Measurements from ENCODE around the gene LMBR1L. TPM values are rescaled to one million over a fixed set of nuclear protein-coding genes. Genes with fewer than 3 reads are reported as not detected.

The LMBR1L gene, protein sequence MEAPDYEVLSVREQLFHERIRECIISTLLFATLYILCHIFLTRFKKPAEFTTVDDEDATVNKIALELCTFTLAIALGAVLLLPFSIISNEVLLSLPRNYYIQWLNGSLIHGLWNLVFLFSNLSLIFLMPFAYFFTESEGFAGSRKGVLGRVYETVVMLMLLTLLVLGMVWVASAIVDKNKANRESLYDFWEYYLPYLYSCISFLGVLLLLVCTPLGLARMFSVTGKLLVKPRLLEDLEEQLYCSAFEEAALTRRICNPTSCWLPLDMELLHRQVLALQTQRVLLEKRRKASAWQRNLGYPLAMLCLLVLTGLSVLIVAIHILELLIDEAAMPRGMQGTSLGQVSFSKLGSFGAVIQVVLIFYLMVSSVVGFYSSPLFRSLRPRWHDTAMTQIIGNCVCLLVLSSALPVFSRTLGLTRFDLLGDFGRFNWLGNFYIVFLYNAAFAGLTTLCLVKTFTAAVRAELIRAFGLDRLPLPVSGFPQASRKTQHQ
- 10 to 100 TPM; 37.6 to 73.0 (median 58.3) TPM for total RNA-seq

- intact Hi-C loops (cut with DNase I; ENCODE audit: low total_unique reads): no loop called here
- no peaks in the 10 kb centered on the region for H3K9me3 ChIP-seq
- peak within 1 kb of the TSS; percentile 94 to 96 for H3K27ac ChIP-seq
- peak; percentile 95 to 98 for DNase-seq (ENCODE audit: low spot score in 2 of 2)
- H3K27me3 ChIP-seq: no peaks in the 10 kb centered on the region
- TF ChIP-seq POLR2AphosphoS5 (IDR thresholded peaks at IDR 0.05): peak; percentile 57 to 89 (median 68)
- peak; percentile 70 for TF ChIP-seq POLR2A (IDR thresholded peaks at IDR 0.05)
- TF ChIP-seq, protein P1, sequence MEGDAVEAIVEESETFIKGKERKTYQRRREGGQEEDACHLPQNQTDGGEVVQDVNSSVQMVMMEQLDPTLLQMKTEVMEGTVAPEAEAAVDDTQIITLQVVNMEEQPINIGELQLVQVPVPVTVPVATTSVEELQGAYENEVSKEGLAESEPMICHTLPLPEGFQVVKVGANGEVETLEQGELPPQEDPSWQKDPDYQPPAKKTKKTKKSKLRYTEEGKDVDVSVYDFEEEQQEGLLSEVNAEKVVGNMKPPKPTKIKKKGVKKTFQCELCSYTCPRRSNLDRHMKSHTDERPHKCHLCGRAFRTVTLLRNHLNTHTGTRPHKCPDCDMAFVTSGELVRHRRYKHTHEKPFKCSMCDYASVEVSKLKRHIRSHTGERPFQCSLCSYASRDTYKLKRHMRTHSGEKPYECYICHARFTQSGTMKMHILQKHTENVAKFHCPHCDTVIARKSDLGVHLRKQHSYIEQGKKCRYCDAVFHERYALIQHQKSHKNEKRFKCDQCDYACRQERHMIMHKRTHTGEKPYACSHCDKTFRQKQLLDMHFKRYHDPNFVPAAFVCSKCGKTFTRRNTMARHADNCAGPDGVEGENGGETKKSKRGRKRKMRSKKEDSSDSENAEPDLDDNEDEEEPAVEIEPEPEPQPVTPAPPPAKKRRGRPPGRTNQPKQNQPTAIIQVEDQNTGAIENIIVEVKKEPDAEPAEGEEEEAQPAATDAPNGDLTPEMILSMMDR (IDR thresholded peaks at IDR 0.05): peak; percentile 50 to 89 (median 59)
- peak within 1 kb of the TSS; percentile 78 to 97 (median 95) for H3K4me3 ChIP-seq
- H3K36me3 ChIP-seq: no peaks in the 10 kb centered on the region
- H3K4me1 ChIP-seq: peaks cover 0 to 17% of the 10 kb centered on the region in 2 donors
These were observed at the start of gene LMBR1L for GRCh38 chr12:49110464-49111155. Gene LMBR1L, minus strand, starts transcription at chr12:49110847. Its CDS starts 292 bp downstream, at chr12:49110555.

DNA sequence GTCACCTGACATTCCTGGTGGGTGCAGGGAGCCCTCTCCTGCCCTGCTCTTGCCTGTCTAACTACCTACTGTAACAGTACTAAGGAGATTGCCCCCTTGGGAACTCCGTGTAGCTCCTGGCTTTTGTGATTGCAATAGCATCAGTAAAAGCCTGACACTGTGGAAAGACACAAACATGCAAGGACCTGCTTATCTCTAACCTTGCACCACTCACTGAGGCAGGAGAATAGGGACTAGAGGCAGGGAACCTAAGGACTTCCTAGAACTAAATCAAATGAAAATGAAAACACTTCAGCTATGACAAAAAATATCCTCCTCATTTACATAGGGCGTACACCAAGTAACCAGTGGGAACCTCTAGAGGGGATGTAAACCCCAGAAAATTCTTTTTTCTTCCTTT is 49.8 kb upstream of the LMBR1L start:
- Histone ChIP-seq H3K4me3 (no peak overlapping the region), H3K27me3 (no peaks in the 10 kb centered on the region), H3K4me1 (no peaks in the 10 kb centered on the region), H3K9me3 (no peaks in the 10 kb centered on the region), H3K36me3 (no peaks in the 10 kb centered on the region), H3K27ac (no peak overlapping the region)
- TF ChIP-seq POLR2AphosphoS5 (IDR thresholded peaks at IDR 0.05) (no peak), POLR2A (IDR thresholded peaks at IDR 0.05) (no peak)
- TF ChIP-seq, protein P1 (IDR thresholded peaks at IDR 0.05): no peak
- intact Hi-C loops (cut with DNase I; ENCODE audit: low total_unique reads): no loop called here
- no peak for DNase-seq (ENCODE audit: low spot score in 2 of 2)

DNA sequence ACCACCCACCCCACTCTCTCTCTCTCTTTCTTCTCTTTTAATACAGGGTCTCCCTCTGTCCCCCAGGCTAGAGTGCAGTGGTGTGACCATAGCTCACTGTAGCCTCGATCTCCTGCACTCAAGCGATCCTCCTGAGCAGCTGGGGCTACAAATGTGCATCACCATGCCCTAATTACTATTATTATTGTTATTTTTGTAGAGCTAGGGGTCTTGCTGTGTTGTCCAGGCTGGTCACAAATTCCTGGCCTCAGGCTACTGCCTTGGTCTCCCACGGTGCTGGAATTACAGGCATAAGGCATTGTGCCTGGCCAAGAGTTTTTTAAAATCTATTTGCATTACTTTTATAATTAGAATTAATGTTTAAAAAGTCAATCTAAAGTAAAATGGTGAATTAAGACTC is 43.6 kb upstream of the LMBR1L start:
- H3K27ac ChIP-seq: no peak overlapping the region
- H3K4me3 ChIP-seq: no peak overlapping the region
- DNase-seq (ENCODE audit: low spot score in 2 of 2): no peak
- H3K36me3 ChIP-seq: no peaks in the 10 kb centered on the region
- TF ChIP-seq POLR2AphosphoS5 (IDR thresholded peaks at IDR 0.05): no peak
- TF ChIP-seq, protein P1 (IDR thresholded peaks at IDR 0.05): no peak
- TF ChIP-seq POLR2A (IDR thresholded peaks at IDR 0.05): no peak
- H3K9me3 ChIP-seq: no peaks in the 10 kb centered on the region
- no peaks in the 10 kb centered on the region for H3K27me3 ChIP-seq
- H3K4me1 ChIP-seq: no peaks in the 10 kb centered on the region
- intact Hi-C loops (cut with DNase I; ENCODE audit: low total_unique reads): no loop called here

DNA sequence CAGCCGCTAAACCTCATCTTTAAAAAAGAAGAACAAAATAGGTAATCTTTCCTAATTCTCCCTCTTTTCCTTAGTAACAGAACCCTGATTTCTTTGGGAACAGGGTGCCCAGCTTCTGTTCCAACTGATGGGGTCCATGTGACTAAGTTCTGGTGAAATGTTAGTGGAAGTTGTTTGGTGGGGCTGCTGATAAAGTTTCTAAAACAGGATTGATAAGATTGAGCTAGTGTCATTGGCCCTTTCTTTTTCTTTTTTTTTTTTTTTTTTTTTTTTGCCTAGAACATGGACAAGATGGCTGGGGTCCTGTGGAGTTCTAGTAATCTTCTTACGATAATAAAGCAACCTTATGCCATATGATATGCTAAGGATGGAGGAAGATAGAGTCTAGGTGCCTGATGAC is 36.7 kb upstream of the LMBR1L start:
- intact Hi-C loops (cut with DNase I; ENCODE audit: low total_unique reads): no loop called here
- Histone ChIP-seq H3K9me3 (no peaks in the 10 kb centered on the region), H3K27me3 (no peaks in the 10 kb centered on the region), H3K36me3 (no peaks in the 10 kb centered on the region), H3K27ac (no peak overlapping the region), H3K4me3 (no peak overlapping the region), H3K4me1 (no peaks in the 10 kb centered on the region)
- no peak for DNase-seq (ENCODE audit: low spot score in 2 of 2)
- no peak for TF ChIP-seq POLR2AphosphoS5 (IDR thresholded peaks at IDR 0.05)
- TF ChIP-seq, protein P1 (IDR thresholded peaks at IDR 0.05): no peak
- no peak for TF ChIP-seq POLR2A (IDR thresholded peaks at IDR 0.05)

DNA sequence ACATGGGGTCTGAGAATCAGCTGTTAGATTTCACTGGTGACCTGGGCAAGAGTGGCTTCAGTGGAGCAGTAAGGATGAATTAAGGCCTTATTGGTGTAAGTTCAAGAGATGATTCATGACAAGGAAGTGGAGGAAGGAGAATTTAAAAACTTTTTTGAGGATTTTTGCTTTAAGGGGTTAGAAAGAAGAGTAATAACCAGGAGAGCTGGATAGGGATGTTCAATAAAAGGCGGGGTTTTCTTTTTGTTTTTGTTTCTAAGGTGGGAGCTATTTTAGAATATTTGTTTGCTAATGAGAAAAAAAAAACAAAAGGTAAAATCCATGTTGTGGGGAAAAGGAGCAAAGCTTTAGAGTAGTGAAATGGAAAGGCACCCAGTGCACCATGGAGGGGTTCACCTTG is 35.8 kb upstream of the LMBR1L start:
- intact Hi-C loops (cut with DNase I; ENCODE audit: low total_unique reads): no loop called here
- TF ChIP-seq, protein P1 (IDR thresholded peaks at IDR 0.05): no peak
- TF ChIP-seq POLR2A (IDR thresholded peaks at IDR 0.05) (no peak), POLR2AphosphoS5 (IDR thresholded peaks at IDR 0.05) (no peak)

More for the DNA sequence above, 35.8 kb upstream of the LMBR1L start:
- H3K4me1 ChIP-seq: no peaks in the 10 kb centered on the region
- no peak overlapping the region for H3K27ac ChIP-seq
- H3K27me3 ChIP-seq: no peaks in the 10 kb centered on the region
- no peak overlapping the region for H3K4me3 ChIP-seq
- no peak for DNase-seq (ENCODE audit: low spot score in 2 of 2)
- no peaks in the 10 kb centered on the region for H3K36me3 ChIP-seq
- H3K9me3 ChIP-seq: no peaks in the 10 kb centered on the region

Data from breast epithelium (tissue), 4 donors.